ENCODE measurements around the gene SGO2. TPM values are rescaled to one million over a fixed set of nuclear protein-coding genes. Genes with fewer than 3 reads are reported as not detected.

SGO2 gene
- total RNA-seq, 2 experiments from 2014 or later = 50.2 to 58.4 TPM

DNA sequence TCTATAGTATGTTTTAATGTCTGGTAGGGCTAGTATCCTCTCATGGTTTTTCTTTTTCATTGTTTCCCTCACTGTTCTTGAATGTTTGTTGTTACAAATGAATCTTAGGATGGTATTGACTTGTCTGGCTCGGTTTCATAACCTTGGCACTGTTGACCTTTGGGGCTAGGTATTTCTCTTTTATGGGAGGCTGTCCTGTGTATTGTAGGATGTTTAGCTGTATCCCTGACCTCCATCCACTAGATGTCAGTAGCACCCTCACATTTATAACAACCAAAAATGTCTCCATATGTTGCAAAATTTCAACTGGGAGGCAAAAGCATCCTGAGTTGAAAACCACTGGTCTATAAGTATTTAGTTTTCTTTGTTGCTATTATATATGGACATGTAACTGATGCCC is 52.8 kb downstream of the SGO2 start:
- intact Hi-C loops (cut with micrococcal nuclease) = loop anchor here (5.0 kb wide), 1 partner anchor 129 kb away; no protein-coding TSS in a partner anchor
- no peaks in the 10 kb centered on the region for H3K9me3 Mint-ChIP-seq
- H3K4me1 Mint-ChIP-seq (ENCODE audit: low read depth) = peaks cover 7% of the 10 kb centered on the region
- H3K36me3 Mint-ChIP-seq (ENCODE audit: low read depth) = peaks cover 22% of the 10 kb centered on the region
- POLR2A ChIA-PET = no interaction called here
- no peak overlapping the region for H3K27ac Mint-ChIP-seq
- CTCF ChIA-PET = interaction anchor here (0.8 to 1.6 kb wide), 14 partner anchors 8 to 320 kb away, joined by 3 to 7 read pairs (median 4); partner anchors contain the start of gene SGO2
- peaks cover 3% of the 10 kb centered on the region for H3K27me3 Mint-ChIP-seq
- peak; percentile 44 for TF ChIP-seq CTCF (IDR thresholded peaks at IDR 0.05)
- peak; percentile 31 for DNase-seq
- H3K4me3 Mint-ChIP-seq = no peak overlapping the region
- ATAC-seq = peak; percentile 81

DNA sequence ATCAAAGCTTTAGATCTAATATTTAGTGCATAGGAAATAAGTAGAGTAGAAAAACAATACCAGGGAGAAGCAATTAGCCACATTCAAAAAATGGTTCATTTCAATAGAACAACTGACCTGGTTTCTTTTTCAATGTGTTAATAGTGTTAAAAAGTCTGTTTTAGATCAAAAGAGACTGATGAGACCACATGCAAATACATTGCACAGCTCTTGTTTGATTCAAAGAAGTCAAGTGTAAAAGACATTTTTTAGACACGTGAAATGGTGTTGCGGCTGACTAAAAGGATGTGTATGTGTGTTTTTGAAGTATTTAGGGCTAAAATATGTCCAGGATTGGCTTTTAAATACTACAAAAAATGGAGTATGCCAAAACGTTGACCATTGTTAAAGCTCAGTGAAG is 58.6 kb downstream of the SGO2 start:
- DNase-seq (no peak), ATAC-seq (no peak)
- no peak for TF ChIP-seq CTCF (IDR thresholded peaks at IDR 0.05)
- H3K27me3 Mint-ChIP-seq = peaks cover 12% of the 10 kb centered on the region
- H3K36me3 Mint-ChIP-seq (ENCODE audit: low read depth) = peaks cover 2% of the 10 kb centered on the region
- no peak overlapping the region for H3K4me3 Mint-ChIP-seq
- H3K9me3 Mint-ChIP-seq = no peaks in the 10 kb centered on the region
- intact Hi-C loops (cut with micrococcal nuclease) = no loop called here
- CTCF ChIA-PET = interaction anchor here (0.7 to 1.4 kb wide), 2 partner anchors 16 to 604 kb away, joined by 3 read pairs; no protein-coding TSS in a partner anchor
- POLR2A ChIA-PET = no interaction called here
- H3K27ac Mint-ChIP-seq = no peak overlapping the region
- H3K4me1 Mint-ChIP-seq (ENCODE audit: low read depth) = peaks cover 4% of the 10 kb centered on the region

GRCh38 chr2:200585340-200585729 is 59.3 kb downstream of the SGO2 start:
- H3K9me3 Mint-ChIP-seq = no peaks in the 10 kb centered on the region
- ChIA-PET POLR2A (interaction anchor here (0.8 kb wide), 1 partner anchor 12 kb away, joined by 3 read pairs; no protein-coding TSS in a partner anchor), CTCF (interaction anchor here (1.6 kb wide), 1 partner anchor 32 kb away, joined by 3 read pairs; no protein-coding TSS in a partner anchor)
- ATAC-seq (peak; percentile 12), DNase-seq (no peak)
- no peaks in the 10 kb centered on the region for H3K36me3 Mint-ChIP-seq (ENCODE audit: low read depth)
- peak overlapping the region; percentile 71 for H3K4me3 Mint-ChIP-seq
- peaks cover 4% of the 10 kb centered on the region for H3K4me1 Mint-ChIP-seq (ENCODE audit: low read depth)
- intact Hi-C loops (cut with micrococcal nuclease) = no loop called here
- H3K27me3 Mint-ChIP-seq = peaks cover 10% of the 10 kb centered on the region
- no peak overlapping the region for H3K27ac Mint-ChIP-seq
- TF ChIP-seq CTCF (IDR thresholded peaks at IDR 0.05) = no peak

GRCh38 chr2:200585730-200586643 is 60.0 kb downstream of the SGO2 start, which contains the start of gene AOX1:
Gene AOX1 (plus strand): TSS chr2:200586014. CDS start chr2:200586109, 95 bp downstream.
- intact Hi-C loops (cut with micrococcal nuclease) = no loop called here
- H3K4me3 Mint-ChIP-seq = peak within 1 kb of the TSS; percentile 71
- CTCF ChIA-PET = interaction anchor here (1.3 to 1.6 kb wide), 3 partner anchors 31 to 150 kb away, joined by 3 to 4 read pairs (median 3); no protein-coding TSS in a partner anchor
- no peaks in the 10 kb centered on the region for H3K36me3 Mint-ChIP-seq (ENCODE audit: low read depth)
- TF ChIP-seq CTCF (IDR thresholded peaks at IDR 0.05) = no peak
- H3K9me3 Mint-ChIP-seq = no peaks in the 10 kb centered on the region
- peaks cover 10% of the 10 kb centered on the region for H3K27me3 Mint-ChIP-seq
- peaks cover 4% of the 10 kb centered on the region for H3K4me1 Mint-ChIP-seq (ENCODE audit: low read depth)
- ATAC-seq = peak; percentile 68
- POLR2A ChIA-PET = interaction anchor here (0.8 to 1.0 kb wide), 2 partner anchors 13 to 157 kb away, joined by 3 read pairs; no protein-coding TSS in a partner anchor
- DNase-seq = peak; percentile 38
- H3K27ac Mint-ChIP-seq = no peak within 1 kb of the TSS
